H54 (cell line): ENCODE results near the gene CWF19L1.

Source experiments
- DNase-seq: peaks from one replicate; pipeline ENCODE4 v3.0.0; 2011; ENCODE audit warnings: low spot score, mixed read lengths; ENCODE audit not compliant: insufficient read length
- FAIRE-seq: peaks from 3 replicates; lab custom pipeline; 2011; peaks lifted over from hg19 to GRCh38; lab: Jason Lieb, UNC
- POLR2A ChIP-seq: IDR thresholded peaks from 2 replicates; pipeline ENCODE4 v1.6.1; 2011; ENCODE audit warnings: low read depth, mild to moderate bottlenecking, low read length

CWF19L1 gene

DNA sequence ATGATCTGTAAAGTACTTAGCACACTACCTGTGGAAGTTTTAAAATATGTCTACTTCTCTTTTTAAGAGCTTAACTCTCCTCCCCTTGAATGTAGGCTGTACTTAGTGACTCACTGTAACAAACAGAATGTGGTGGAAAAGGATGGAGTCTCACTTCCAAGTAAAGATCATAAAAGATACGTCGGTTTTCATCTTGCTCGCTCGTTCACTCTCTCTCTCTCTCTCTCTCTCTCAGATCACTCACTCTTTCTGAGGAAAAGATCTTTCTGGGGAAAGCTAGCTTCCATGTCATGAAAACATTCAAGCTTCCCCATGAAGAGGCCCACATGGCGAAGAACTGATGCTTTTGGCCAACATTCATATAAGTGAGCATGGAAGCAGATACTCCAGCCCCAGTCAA is 43.6 kb downstream of the CWF19L1 start:
- FAIRE-seq (no peak), DNase-seq (no peak)
- TF ChIP-seq POLR2A, result no peak

DNA sequence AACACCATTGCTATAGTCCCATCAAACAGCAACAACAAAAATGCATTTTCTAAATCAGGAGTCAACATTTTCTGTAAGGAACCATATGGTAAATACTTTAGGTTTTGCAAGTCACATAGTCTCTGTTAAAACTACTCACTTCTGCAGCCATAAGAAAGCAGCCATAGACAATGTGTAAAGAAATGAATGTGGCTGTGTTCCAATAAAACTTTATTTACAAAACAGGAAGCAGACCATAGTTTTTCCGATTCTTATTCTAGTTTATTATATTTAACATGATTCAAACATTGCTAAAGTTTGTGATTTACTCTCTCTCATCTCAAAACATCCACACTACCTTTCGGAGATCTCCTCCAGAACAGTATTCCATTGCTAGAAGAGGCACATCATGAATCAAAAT is 44.9 kb downstream of the CWF19L1 start:
- no peak for FAIRE-seq
- DNase-seq, result no peak
- TF ChIP-seq POLR2A, result no peak

- no peak for TF ChIP-seq POLR2A
- FAIRE-seq, result no peak
- no peak for DNase-seq
Observed at GRCh38 chr10:100216006-100216405, 51.4 kb downstream of the CWF19L1 start.

GRCh38 chr10:100209303-100209702 is 58.1 kb downstream of the CWF19L1 start:
- no peak for TF ChIP-seq POLR2A
- FAIRE-seq (no peak), DNase-seq (no peak)

DNA sequence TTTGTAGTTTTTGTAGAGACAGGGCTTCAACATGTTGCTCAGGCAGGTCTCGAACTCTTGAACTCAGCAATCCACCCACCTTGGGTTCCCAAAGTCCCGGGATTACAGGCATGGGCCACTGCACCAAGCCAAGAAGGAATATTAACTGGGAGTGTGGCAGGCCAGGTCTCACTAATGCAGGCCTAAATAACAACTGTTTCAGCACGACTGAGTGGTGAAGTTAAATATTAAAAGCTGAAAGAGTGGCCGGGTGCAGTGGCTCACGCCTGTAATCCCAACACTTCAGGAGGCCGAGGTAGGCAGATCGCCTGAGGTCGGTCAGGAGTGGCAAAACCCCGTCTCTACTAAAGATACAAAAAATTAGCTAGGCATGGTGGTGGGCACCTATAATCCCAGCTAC is 59.2 kb downstream of the CWF19L1 start:
- DNase-seq (no peak), FAIRE-seq (no peak)
- no peak for TF ChIP-seq POLR2A

DNA sequence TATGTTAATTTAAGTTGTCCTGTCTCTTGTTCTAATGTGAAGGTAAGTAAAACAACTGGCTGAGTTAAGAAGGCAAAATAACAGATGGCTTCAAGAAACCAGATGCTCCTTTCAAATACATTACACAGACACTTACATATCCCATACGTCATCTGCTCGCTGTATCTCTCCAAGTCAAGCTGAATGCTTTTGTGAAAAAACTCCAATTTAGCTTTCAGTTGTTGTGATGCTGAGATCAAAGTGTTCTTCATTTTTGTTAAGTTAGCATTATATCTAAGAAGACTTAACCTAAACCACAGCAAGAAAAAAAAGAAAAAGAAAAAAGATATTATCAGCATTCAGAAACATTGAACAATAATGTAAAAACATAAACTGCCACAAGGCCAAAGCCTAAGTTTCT is 63.1 kb downstream of the CWF19L1 start:
- TF ChIP-seq POLR2A, result no peak
- FAIRE-seq (no peak), DNase-seq (no peak)

GRCh38 chr10:100201549-100201948 is 65.9 kb downstream of the CWF19L1 start:
- FAIRE-seq, result no peak
- no peak for DNase-seq
- no peak for TF ChIP-seq POLR2A

DNA sequence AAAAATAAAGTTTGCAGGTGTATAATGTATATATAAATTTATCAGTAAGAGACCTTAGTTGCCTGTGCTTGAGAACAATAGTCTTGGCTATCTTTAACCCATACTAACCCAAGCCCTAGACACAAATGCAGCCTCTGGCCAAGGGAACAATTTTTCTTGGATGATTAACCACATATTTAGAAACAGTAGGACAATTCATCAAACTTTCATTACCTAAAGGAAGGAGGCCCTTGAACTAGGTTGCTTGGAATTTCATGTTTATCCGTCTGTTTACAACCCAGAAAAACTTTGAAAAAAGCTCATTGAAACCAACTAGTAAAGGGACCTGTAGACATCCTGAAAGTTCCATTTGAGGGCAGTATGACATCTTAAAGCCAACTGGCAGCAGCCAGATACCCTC is 72.7 kb downstream of the CWF19L1 start:
- no peak for TF ChIP-seq POLR2A

DNA sequence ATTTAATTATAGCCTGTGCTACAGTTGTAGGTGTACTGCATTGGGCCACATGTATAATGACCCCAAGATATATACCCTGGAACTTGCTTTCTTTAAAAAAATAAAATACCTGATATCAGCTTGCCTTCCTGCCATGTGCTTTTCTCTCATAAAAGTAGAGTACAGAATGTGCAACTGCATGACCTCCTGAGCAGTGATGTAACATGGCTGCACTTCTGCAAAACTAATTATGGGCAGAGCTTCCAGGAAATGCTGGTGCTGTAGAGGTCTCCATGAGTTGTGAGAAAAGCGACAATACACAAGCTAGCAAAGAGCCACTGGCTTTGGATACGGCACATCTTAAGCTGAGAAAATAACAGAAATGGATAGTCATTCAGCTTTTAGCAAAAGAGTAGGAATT is 75.1 kb downstream of the CWF19L1 start:
- no peak for DNase-seq
- no peak for TF ChIP-seq POLR2A

More for the DNA sequence above, 72.7 kb downstream of the CWF19L1 start:
- FAIRE-seq (no peak), DNase-seq (no peak)

GRCh38 chr10:100186253-100187212 is 80.9 kb downstream of the CWF19L1 start:
- no peak for TF ChIP-seq POLR2A
- FAIRE-seq (peak; percentile 41), DNase-seq (peak; percentile 16)

More for the DNA sequence above, 75.1 kb downstream of the CWF19L1 start:
- no peak for FAIRE-seq

GRCh38 chr10:100185364-100186252 is 81.8 kb downstream of the CWF19L1 start, which contains the start of gene ERLIN1:
Gene ERLIN1 (minus strand): TSS chr10:100186029. CDS start chr10:100185626, 403 bp downstream.
- FAIRE-seq (peak; percentile 15), DNase-seq (peak; percentile 88)
- peak; percentile 88 for TF ChIP-seq POLR2A

DNA sequence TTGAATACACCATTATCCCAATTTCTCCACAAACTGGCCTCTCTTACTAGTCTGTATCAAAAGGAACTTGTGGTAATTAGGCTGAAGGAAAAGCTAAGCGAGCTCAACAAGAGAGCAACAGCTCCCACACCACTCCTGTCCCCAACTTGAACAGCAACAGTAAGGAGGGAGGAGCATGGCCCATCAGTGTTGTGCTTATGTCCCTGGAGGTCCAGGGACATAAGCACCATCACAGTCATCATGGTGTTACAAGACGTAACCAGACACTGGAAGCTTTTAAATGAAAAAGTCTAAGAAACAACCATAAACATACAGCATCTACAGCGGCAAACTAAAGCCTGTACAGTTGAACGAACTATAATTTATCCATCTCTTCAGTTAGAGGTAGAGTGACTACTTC is 82.6 kb downstream of the CWF19L1 start:
- TF ChIP-seq POLR2A, result no peak
- peak; percentile 77 for FAIRE-seq
- no peak for DNase-seq

GRCh38 chr10:100184426-100184825 is 83.0 kb downstream of the CWF19L1 start:
- FAIRE-seq (peak; percentile 38), DNase-seq (no peak)
- TF ChIP-seq POLR2A, result no peak

DNA sequence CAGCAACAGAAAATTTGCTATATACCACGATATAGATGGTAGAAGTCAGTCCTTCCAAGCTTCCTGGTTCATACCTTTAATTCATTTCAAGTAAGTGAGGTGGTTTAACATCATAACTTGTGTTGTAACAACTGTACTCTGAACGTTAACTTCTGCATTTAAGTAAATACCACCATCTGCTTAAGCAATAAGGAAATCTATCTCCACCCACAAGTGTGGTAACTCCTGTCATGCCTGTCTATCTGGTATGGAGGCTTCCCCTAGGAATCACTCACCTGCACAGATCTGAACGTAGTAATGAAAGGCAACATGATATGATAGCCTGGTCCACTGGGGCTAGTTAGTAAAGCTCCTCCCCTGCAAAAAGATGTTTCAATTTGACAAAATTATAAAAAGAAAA is 84.0 kb downstream of the CWF19L1 start:
- no peak for DNase-seq
- TF ChIP-seq POLR2A, result no peak

More for the DNA sequence above, 84.0 kb downstream of the CWF19L1 start:
- FAIRE-seq, result no peak
